GM12878 (cell line): ENCODE results near the gene PSMB5. TPM values are rescaled to one million over a fixed set of nuclear protein-coding genes. Genes with fewer than 3 reads are reported as not detected.

Experiments
- ATAC-seq: fragments of 200-7000 bp; cut with Tn5 transposase; 3 replicates; pipeline ENCODE4 v1.9.1; 2020; ENCODE audit warnings: mild to moderate bottlenecking, moderate library complexity
- BruUV-seq: library from RNA; stranded (reverse); fragments of 400-500 nt; replicated peaks from 2 replicates; lab custom pipeline; 2021; lab: Mats Ljungman, UMichigan
- CTCF ChIA-PET: fragments of 300-600 bp; sonication (Branson Sonifier 250); formaldehyde crosslinking; extraction: SDS; loops from one replicate; lab custom pipeline; 2021; ENCODE audit warnings: inconsistent platforms; lab: Yijun Ruan, JAX
- POLR2A ChIA-PET: fragments of 350-600 bp; formaldehyde crosslinking; extraction: SDS; loops from one replicate; lab custom pipeline; 2021; ENCODE audit warnings: inconsistent platforms; lab: Charles Lee
- RAD21 ChIA-PET: fragments of 300-600 bp; sonication (Branson Sonifier 250); formaldehyde crosslinking; loops from one replicate; lab custom pipeline; 2023; ENCODE audit warnings: antibody characterized with exemption; ENCODE audit not compliant: unreplicated experiment; lab: Charles Lee
- SMC1A ChIA-PET: fragments of 300-600 bp; sonication (Branson Sonifier 250); formaldehyde crosslinking; loops from one replicate; lab custom pipeline; 2023; ENCODE audit not compliant: unreplicated experiment, uncharacterized antibody; lab: Charles Lee
- DNase-seq: peaks from one replicate; pipeline ENCODE4 v3.0.0-alpha.2; 2011; ENCODE audit warnings: low read depth, low spot score
- FAIRE-seq: peaks from 3 replicates; lab custom pipeline; 2011; peaks lifted over from hg19 to GRCh38; lab: Jason Lieb, UNC
- H2AFZ ChIP-seq: 2 replicates; pipeline ENCODE4 v1.6.0; 2011; ENCODE audit warnings: low read depth, low read length, control low read depth; ENCODE audit not compliant: control insufficient read depth
- H3K27ac ChIP-seq: 2 replicates; pipeline ENCODE4 v1.5.1; 2011; ENCODE audit warnings: control low read depth; ENCODE audit not compliant: control insufficient read depth, insufficient read depth
- H3K27me3 ChIP-seq, 2 experiments: replicated peaks in 1 of 2; 2 replicates each; pipeline versions ENCODE4 v1.6.0 to v1.6.1; 2011; ENCODE audit warnings: low read length in 1 of 2; ENCODE audit not compliant: control insufficient read depth in 2 of 2, insufficient read depth in 2 of 2
- H3K36me3 ChIP-seq, 2 experiments: 2 replicates each; pipeline ENCODE4 v1.5.1; 2011; ENCODE audit warnings: low read length in 1 of 2; ENCODE audit not compliant: control insufficient read depth in 2 of 2, insufficient read depth in 2 of 2
- H3K4me1 ChIP-seq: 2 replicates; pipeline ENCODE4 v1.6.1; 2011; ENCODE audit warnings: mild to moderate bottlenecking, low read length, moderate library complexity, mixed read lengths; ENCODE audit not compliant: control insufficient read depth, insufficient read depth
- H3K4me2 ChIP-seq: 2 replicates; pipeline ENCODE4 v1.6.0; 2011; ENCODE audit warnings: control low read depth; ENCODE audit not compliant: control insufficient read depth, insufficient read depth
- H3K4me3 ChIP-seq: fragments of 200-600 bp; sonication (generic); 2 replicates; pipeline ENCODE4 v1.5.1; 2016
- H3K79me2 ChIP-seq: 2 replicates; pipeline ENCODE4 v1.6.0; 2011; ENCODE audit warnings: low read length; ENCODE audit not compliant: control insufficient read depth, insufficient read depth
- H3K9ac ChIP-seq: 2 replicates; pipeline ENCODE4 v1.8.0; 2011; ENCODE audit warnings: low read length, control low read depth, mixed read lengths; ENCODE audit not compliant: control insufficient read depth, insufficient read depth
- H3K9me3 ChIP-seq: replicated peaks from 3 replicates; pipeline ENCODE4 v1.5.1; 2011; ENCODE audit warnings: mild to moderate bottlenecking, low read length; ENCODE audit not compliant: control insufficient read depth, insufficient read depth
- H4K20me1 ChIP-seq: 2 replicates; pipeline ENCODE4 v1.6.0; 2011; ENCODE audit not compliant: control insufficient read depth, insufficient read depth
- BACH1 ChIP-seq: fragments of 450-650 bp; IDR thresholded peaks from 2 replicates; pipeline ENCODE4 v1.6.1; 2017; ENCODE audit warnings: mild to moderate bottlenecking, borderline replicate concordance
- HCFC1 ChIP-seq: fragments of 150-350 bp; IDR thresholded peaks from 2 replicates; pipeline ENCODE4 v1.6.1; 2014; ENCODE audit warnings: low read length
- KDM1A ChIP-seq: fragments of 200-600 bp; sonication (generic); IDR thresholded peaks from 2 replicates; pipeline ENCODE4 v1.6.1; 2016; ENCODE audit warnings: borderline replicate concordance
- MXI1 ChIP-seq: fragments of 150-350 bp; IDR thresholded peaks from 2 replicates; pipeline ENCODE4 v1.6.1; 2011; ENCODE audit warnings: low read depth, mild to moderate bottlenecking, inconsistent platforms, low read length, improper control_type of control experiment
- PAX8 ChIP-seq: fragments of 450-650 bp; IDR thresholded peaks from 2 replicates; pipeline ENCODE4 v1.6.1; 2017; ENCODE audit warnings: mild to moderate bottlenecking, moderate library complexity
- PKNOX1 ChIP-seq: fragments of 450-650 bp; IDR thresholded peaks from 2 replicates; pipeline ENCODE4 v1.6.1; 2016; ENCODE audit warnings: mild to moderate bottlenecking
- RAD21 ChIP-seq: IDR thresholded peaks from 2 replicates; pipeline ENCODE4 v1.6.1; 2011; ENCODE audit warnings: mild to moderate bottlenecking, low read depth, low read length, moderate library complexity; ENCODE audit not compliant: insufficient read depth
- RBBP5 ChIP-seq: fragments of 200-600 bp; sonication (generic); conservative IDR thresholded peaks from 2 replicates; pipeline ENCODE4 v1.6.1; 2016
- TAF1 ChIP-seq: IDR thresholded peaks from 2 replicates; pipeline ENCODE4 v1.6.1; 2011; ENCODE audit warnings: mild to moderate bottlenecking, low read depth, low read length, borderline replicate concordance
- USF1 ChIP-seq: IDR thresholded peaks from 2 replicates; pipeline ENCODE4 v1.6.1; 2011; ENCODE audit warnings: borderline replicate concordance, low read depth, mild to moderate bottlenecking, moderate library complexity, mixed read lengths, low read length; ENCODE audit not compliant: insufficient read depth; ENCODE audit errors: extremely low read length
- ZBED1 ChIP-seq: IDR thresholded peaks from 2 replicates; pipeline ENCODE4 v1.6.1; 2016; ENCODE audit warnings: borderline replicate concordance
- ZNF592 ChIP-seq: fragments of 450-650 bp; IDR thresholded peaks from 2 replicates; pipeline ENCODE4 v1.6.1; 2017; ENCODE audit warnings: mild to moderate bottlenecking, moderate library complexity
- WGBS: methylation state at CpG from one replicate; pipeline ENCODE4 v1.1.6; 2016; ENCODE audit warnings: low lambda C conversion rate; ENCODE audit not compliant: insufficient replicate concordance, insufficient coverage; ENCODE audit errors: missing lambda C conversion rate; 5-methylcytosine and 5-hydroxymethylcytosine counted together
- in situ Hi-C: fragments of 300-500 bp; cut with MboI; formaldehyde crosslinking; loops from 9 replicates; pipeline ENCODE4 v1.14.3; 2018; ENCODE audit warnings: mixed read lengths
- intact Hi-C: fragments of 100-400 bp; cut with micrococcal nuclease; formaldehyde crosslinking; loops from one replicate; pipeline ENCODE4 v1.14.2; 2022; ENCODE audit not compliant: unreplicated experiment
- polyA plus RNA-seq, 11 experiments: library from polyadenylated mRNA; depleted of rRNA in 4 of 11; unstranded in 6 of 11; stranded (reverse) in 5 of 11; fragments of >200 nt; fragmentation: Nextera tagmentation in 4 of 11; fragmentation: Illumina TruSeq in 1 of 11; extraction: Ambion mirVana in 4 of 11; extraction: Trizol in 1 of 11; gene quantifications; 1 replicate in 1 of 11; 2 replicates in 10 of 11; pipeline versions ENCODE4 v1.2.1 to v1.2.3, GENCODE V29; 2011 to 2016; ENCODE audit warnings: inconsistent platforms in 2 of 11, missing spikeins in 2 of 11, low read depth in 1 of 11
- total RNA-seq, 4 experiments: library from RNA; depleted of rRNA in 3 of 4; stranded (reverse); fragments of >200 nt in 3 of 4; fragmentation: Illumina TruSeq in 1 of 4; extraction: Trizol in 1 of 4; gene quantifications; 2 replicates each; pipeline versions ENCODE4 v1.2.1 to v1.2.3, GENCODE V29; 2013 to 2021

PSMB5 gene
- total and polyA plus RNA-seq, 10 of the 15 experiments (the other 5 are each of a cell fraction or from before 2014, with no cell fraction given) = 84.5 to 802 (median 144) TPM

GRCh38 chr14:23013054-23013748 lies 21.5 kb downstream of the PSMB5 start (continued):
- TF ChIP-seq RBBP5 (no peak), PKNOX1 (no peak), RAD21 (no peak), BACH1 (no peak), TAF1 (no peak), ZBED1 (no peak)

- H3K4me2 ChIP-seq = peak within 1 kb of the TSS; percentile 98
- WGBS = 2% methylated on average over 18 of the region's 40 CpGs
- ChIA-PET SMC1A (interaction anchor here (0.6 to 1.9 kb wide), 6 partner anchors 10 to 37 kb away, joined by 3 to 5 read pairs (median 4); no protein-coding TSS in a partner anchor), CTCF (interaction anchor here (0.9 to 1.7 kb wide), 4 partner anchors 19 to 61 kb away, joined by 3 to 5 read pairs (median 3); no protein-coding TSS in a partner anchor), POLR2A (interaction anchor here (0.7 to 1.1 kb wide), 2 partner anchors 10 to 270 kb away, joined by 3 to 7 read pairs; no protein-coding TSS in a partner anchor), RAD21 (interaction anchor here (0.6 to 1.4 kb wide), 4 partner anchors 10 to 24 kb away, joined by 3 to 5 read pairs (median 4); no protein-coding TSS in a partner anchor)
- intact Hi-C loops (no loop called here), in situ Hi-C loops (no loop called here)
- peak within 1 kb of the TSS; percentile 85 for H2AFZ ChIP-seq
- BruUV-seq = no TSS peak
- peak within 1 kb of the TSS; percentile 82 for H3K27ac ChIP-seq
- H3K4me1 ChIP-seq = peaks cover 21% of the 10 kb centered on the region
- no peaks in the 10 kb centered on the region for H4K20me1 ChIP-seq
- peak; percentile 35 for FAIRE-seq
- no peaks in the 10 kb centered on the region for H3K36me3 ChIP-seq
- peak within 1 kb of the TSS; percentile 84 for H3K9ac ChIP-seq
- peak; percentile 62 for ATAC-seq
- H3K27me3 ChIP-seq = no peaks in the 10 kb centered on the region
- peak within 1 kb of the TSS; percentile 76 for H3K4me3 ChIP-seq
- DNase-seq = no peak
- H3K9me3 ChIP-seq = no peaks in the 10 kb centered on the region
- H3K79me2 ChIP-seq = peaks cover 9% of the 10 kb centered on the region
- TF ChIP-seq HCFC1 (no peak), ZNF592 (peak; percentile 42; the same call in 1 of the 2 replicates), MXI1 (peak; percentile 76), KDM1A (0 out of 2 replicates have a peak, but pooled peaks have one; percentile 66), USF1 (peak; percentile 56), PAX8 (peak; percentile 99; the same call in 1 of the 2 replicates)
These were observed 24.6 kb downstream of the PSMB5 start, which contains the start of gene C14orf93 for GRCh38 chr14:23009939-23010726. Gene C14orf93 (minus strand): TSS chr14:23010143. CDS start chr14:22999023, 11,120 bp downstream.
